ENCODE data around the gene RIN3.
A peak's percentile ranks its signal among the peaks of the same experiment; 100 is the strongest.

The RIN3 gene

DNA sequence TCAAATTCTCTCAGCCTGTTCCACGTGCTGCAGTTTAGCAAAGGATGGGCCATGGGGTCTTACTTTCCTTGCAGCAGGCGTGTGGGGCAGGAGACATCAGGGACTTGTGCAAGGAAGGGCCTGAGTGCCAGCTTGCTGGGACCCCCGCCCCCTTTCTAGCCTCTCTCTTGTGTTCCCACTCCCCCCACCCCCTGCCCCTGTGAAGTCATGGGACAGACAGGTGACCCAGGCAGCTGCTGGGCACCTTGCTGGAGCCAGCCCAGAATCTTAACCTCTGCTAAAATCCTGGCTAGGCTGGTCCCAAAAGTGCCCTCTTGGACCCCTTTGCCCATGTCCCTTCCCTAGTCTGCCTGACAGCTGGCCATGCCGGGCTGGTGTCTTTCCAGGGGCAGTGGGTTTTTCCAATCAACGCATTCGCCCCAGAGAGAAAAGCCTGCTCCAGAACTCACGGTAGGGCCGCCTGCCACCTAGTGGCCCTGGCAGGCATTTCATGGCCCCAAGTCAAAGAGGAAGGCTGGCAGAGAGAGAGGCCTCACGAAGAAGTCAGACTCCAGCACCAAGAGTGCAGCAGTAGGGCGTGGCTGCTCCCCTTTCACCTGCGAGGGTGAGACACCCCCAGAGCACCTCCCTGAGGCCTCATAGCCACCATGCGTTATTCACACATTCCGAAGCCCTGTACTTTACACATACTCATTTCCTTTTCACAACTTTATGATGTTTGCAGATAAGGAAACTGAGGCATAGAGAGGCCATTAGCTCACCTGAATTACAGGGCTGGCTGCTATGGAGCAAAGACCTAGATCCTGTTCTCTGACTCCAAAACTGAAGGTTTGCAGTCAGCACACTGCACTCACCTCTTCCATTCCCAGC is 167.4 kb downstream of the RIN3 start:
- Mint-ChIP-seq H3K27me3 (no peaks in the 10 kb centered on the region), H3K4me1 (peaks cover 68% of the 10 kb centered on the region), H3K27ac (peak overlapping the region in 1 of 2 donors; percentile 76), H3K4me3 (no peak overlapping the region), H3K9me3 (peaks cover 5 to 10% of the 10 kb centered on the region in 2 donors)
- DNase-seq = peak; percentile 74 to 80
- no peak for ATAC-seq

DNA sequence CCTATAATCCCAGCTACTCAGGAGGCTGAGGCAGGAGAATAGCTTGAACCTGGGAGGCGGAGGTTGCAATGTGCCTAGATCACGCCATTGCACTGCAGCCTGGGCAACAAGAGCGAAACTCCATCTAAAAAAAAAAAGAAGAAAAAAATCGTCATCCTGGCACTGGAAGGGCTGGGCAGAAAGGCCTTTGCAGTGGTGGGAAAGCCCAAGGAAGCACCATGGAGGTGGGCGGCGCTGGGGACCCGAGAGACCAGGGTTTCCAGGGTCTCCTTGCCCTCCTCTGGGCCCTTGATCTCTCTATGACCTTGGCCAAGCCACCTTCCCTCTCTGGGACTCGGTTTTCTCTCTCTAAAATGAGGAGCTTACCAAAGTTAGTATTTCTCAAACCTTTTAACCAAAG is 169.5 kb downstream of the RIN3 start:
- Mint-ChIP-seq H3K27ac (no peak overlapping the region), H3K4me1 (peaks cover 48% of the 10 kb centered on the region), H3K27me3 (no peaks in the 10 kb centered on the region), H3K4me3 (no peak overlapping the region), H3K9me3 (peaks cover under 1 to 2% of the 10 kb centered on the region in 2 donors)
- DNase-seq = no peak
- ATAC-seq = no peak

GRCh38 chr14:92684801-92685560 is 171.4 kb downstream of the RIN3 start:
- ATAC-seq (no peak), DNase-seq (no peak)
- no peak overlapping the region for H3K27ac Mint-ChIP-seq
- H3K27me3 Mint-ChIP-seq = no peaks in the 10 kb centered on the region
- peaks cover 38% of the 10 kb centered on the region for H3K4me1 Mint-ChIP-seq
- no peak overlapping the region for H3K4me3 Mint-ChIP-seq
- no peaks in the 10 kb centered on the region for H3K9me3 Mint-ChIP-seq

- Mint-ChIP-seq H3K27ac (peak overlapping the region; percentile 86 to 93), H3K27me3 (no peaks in the 10 kb centered on the region), H3K4me3 (no peak overlapping the region), H3K4me1 (peaks cover 37% of the 10 kb centered on the region), H3K9me3 (no peaks in the 10 kb centered on the region)
- no peak for ATAC-seq
- no peak for DNase-seq
These were observed 172.3 kb downstream of the RIN3 start for GRCh38 chr14:92685784-92686355.

DNA sequence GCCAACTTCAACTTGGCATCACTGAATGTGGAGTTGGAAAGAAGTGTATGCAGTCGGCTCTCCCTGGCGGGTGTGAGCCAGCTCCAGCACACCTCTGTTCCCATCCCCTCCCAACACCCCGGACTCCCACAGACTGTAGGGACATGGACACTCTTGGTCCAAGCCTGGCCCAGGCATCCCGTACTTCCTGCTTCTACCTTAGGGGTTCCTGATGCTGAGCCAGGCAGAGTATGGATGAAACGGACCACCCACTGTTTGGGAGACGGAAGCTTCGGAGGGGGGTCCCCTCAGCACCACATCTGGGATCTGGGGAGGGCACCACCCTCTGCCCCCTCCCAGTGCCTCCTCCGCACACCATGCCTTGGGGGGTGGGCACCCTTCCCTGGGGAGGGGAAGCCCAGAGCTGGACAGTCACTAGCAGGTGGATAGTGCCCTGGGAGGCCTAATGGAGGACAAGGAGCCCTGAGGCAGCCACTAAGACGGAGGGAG is 172.9 kb downstream of the RIN3 start:
- peak overlapping the region in 1 of 2 donors; percentile 27 for H3K27ac Mint-ChIP-seq
- ATAC-seq = peak; percentile 49
- H3K27me3 Mint-ChIP-seq = no peaks in the 10 kb centered on the region

DNA sequence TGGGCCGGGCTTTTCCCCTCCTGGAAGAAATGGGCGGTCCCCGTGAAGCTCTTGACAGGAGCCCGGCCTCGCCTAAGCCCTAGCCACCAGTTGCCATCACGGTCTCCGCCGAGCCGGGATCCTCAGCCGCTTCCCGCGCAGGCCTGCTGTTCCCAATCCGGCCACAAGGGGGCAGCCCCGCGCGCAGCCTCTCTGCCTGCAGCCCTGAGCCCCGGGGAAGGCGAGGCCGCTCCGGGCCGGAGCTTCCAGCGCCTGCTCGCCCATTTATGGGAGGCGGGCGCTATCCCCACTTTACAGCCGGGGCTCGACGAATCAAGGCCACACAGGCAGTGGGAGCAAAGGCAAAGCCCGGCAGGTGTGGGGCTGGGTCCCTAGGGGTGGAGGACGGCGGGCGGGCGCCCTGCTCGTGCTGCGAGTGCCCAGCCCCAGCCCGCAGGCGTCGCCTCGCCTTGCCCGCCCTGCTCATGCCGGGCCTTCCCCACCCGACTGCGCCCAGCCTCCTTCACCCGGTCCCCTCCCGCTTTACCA is 173.4 kb downstream of the RIN3 start:
- DNase-seq (peak in 1 of 2 donors; percentile 68), ATAC-seq (peak; percentile 58)
- peaks cover 35% of the 10 kb centered on the region for H3K4me1 Mint-ChIP-seq
- no peaks in the 10 kb centered on the region for H3K27me3 Mint-ChIP-seq
- H3K9me3 Mint-ChIP-seq = no peaks in the 10 kb centered on the region
- no peak overlapping the region for H3K4me3 Mint-ChIP-seq
- peak overlapping the region in 1 of 2 donors; percentile 71 for H3K27ac Mint-ChIP-seq

More for the DNA sequence above, 172.9 kb downstream of the RIN3 start:
- no peak overlapping the region for H3K4me3 Mint-ChIP-seq
- DNase-seq = no peak
- H3K9me3 Mint-ChIP-seq = no peaks in the 10 kb centered on the region
- H3K4me1 Mint-ChIP-seq = peaks cover 31% of the 10 kb centered on the region

GRCh38 chr14:92687681-92688433 is 174.3 kb downstream of the RIN3 start:
- Mint-ChIP-seq H3K27me3 (no peaks in the 10 kb centered on the region), H3K4me3 (no peak overlapping the region), H3K4me1 (peaks cover 35% of the 10 kb centered on the region), H3K27ac (no peak overlapping the region), H3K9me3 (no peaks in the 10 kb centered on the region)
- no peak for DNase-seq
- peak; percentile 26 for ATAC-seq

DNA sequence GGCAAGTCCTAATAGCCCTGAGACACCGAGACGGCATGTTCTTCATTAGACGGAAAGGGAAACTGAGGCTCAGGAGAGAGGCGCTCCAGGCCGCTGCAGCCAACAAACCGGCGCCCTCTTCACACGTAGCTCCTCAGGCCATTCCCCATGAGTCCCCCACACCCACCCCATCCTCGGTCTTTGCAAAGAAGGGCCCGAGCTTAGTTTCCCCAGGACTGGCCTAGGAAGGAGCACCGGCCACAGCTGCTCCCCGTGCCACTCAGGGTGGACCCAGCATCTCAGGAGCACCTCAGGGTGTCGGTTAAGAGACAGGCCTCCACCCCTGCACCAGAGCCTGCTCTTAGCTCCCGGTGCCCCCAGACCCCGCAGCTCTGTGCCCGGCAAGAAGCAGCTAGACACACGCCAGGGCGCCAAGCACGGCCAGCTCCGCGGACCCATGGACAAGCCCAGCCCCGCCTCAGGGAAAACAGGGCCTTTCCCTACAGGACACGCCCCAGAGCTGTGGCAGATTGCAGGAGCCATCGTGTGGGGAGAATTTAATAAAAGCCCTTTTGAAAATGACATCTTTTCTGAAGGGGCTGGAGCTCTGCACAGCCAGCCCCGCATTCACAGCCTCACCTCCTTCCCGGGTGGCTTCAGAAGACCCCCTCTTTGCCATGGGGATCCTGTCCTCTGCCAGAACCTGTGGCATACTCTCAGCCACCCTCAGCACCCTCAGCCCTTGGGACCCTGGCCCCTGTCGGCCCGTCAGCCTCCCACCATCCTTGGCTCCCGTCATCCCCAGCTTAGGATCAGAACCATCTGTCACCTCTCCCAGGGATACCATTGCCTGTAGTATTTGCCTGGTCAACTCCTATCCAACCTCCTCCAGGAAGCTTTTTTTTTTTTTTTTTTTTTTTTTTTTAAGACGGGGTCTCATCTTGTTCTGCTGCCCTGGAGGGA is 175.1 kb downstream of the RIN3 start:
- peak overlapping the region; percentile 34 to 46 for H3K27ac Mint-ChIP-seq

DNA sequence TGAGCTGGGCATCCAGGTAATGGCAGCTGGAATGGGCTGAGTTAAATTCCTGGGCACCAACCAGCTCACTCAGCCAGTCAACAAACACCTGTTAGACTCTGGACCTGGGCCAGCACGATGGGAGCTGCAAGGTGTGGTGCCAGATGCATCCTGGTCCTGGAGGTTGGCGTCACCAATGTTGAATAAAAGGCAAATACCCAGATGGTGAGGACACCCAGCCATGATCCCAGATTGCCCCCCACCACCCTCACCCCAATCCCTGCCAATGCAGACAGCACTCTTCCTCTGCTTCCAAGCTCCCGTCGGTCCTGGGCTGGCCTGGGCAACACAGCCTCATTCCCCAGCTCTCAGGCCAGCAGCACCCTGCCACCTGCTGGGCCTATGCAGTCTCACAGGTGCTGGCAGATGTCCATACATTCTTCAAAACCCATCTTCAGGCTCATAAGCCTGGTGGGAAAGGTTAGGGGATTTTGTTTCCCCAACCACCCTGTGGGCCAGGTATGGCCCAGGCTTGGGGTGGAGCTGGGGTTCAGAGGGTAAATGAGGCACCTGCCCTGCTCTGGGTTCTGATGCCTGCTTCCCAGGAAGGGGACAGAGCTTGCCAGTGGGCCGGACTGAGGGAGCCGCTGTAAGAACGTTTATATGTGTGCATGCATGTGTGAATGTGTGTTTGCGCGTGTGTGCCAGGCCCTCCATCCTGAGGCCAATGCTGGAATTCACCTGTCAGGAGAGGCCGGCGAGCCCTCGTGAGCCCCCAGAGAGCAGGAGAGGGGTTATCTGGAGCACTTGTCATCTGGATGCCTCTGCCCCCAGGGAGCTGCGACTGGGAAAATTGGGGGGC is 176.8 kb downstream of the RIN3 start:
- no peaks in the 10 kb centered on the region for H3K27me3 Mint-ChIP-seq
- H3K9me3 Mint-ChIP-seq = no peaks in the 10 kb centered on the region
- DNase-seq = no peak
- H3K27ac Mint-ChIP-seq = peak overlapping the region in 1 of 2 donors; percentile 87
- no peak for ATAC-seq
- H3K4me1 Mint-ChIP-seq = peaks cover 54% of the 10 kb centered on the region
- no peak overlapping the region for H3K4me3 Mint-ChIP-seq

More for the DNA sequence above, 175.1 kb downstream of the RIN3 start:
- Mint-ChIP-seq H3K4me3 (no peak overlapping the region), H3K27me3 (no peaks in the 10 kb centered on the region), H3K4me1 (peaks cover 40% of the 10 kb centered on the region), H3K9me3 (no peaks in the 10 kb centered on the region)
- ATAC-seq (no peak), DNase-seq (no peak)

- H3K4me1 Mint-ChIP-seq = peaks cover 60% of the 10 kb centered on the region
- H3K9me3 Mint-ChIP-seq = no peaks in the 10 kb centered on the region
- H3K4me3 Mint-ChIP-seq = no peak overlapping the region
- H3K27me3 Mint-ChIP-seq = peaks cover 7% of the 10 kb centered on the region
- peak overlapping the region in 1 of 2 donors; percentile 91 for H3K27ac Mint-ChIP-seq
- DNase-seq (no peak), ATAC-seq (peak; percentile 35)
These were observed 179.2 kb downstream of the RIN3 start for GRCh38 chr14:92692822-92693226.

- H3K27ac Mint-ChIP-seq = peak overlapping the region in 1 of 2 donors; percentile 75
- H3K4me1 Mint-ChIP-seq = peaks cover 54% of the 10 kb centered on the region
- no peaks in the 10 kb centered on the region for H3K9me3 Mint-ChIP-seq
- no peak overlapping the region for H3K4me3 Mint-ChIP-seq
- ATAC-seq = peak; percentile 55
- DNase-seq = no peak
- H3K27me3 Mint-ChIP-seq = peaks cover 7% of the 10 kb centered on the region
These were observed 180.6 kb downstream of the RIN3 start for GRCh38 chr14:92693998-92694795.

DNA sequence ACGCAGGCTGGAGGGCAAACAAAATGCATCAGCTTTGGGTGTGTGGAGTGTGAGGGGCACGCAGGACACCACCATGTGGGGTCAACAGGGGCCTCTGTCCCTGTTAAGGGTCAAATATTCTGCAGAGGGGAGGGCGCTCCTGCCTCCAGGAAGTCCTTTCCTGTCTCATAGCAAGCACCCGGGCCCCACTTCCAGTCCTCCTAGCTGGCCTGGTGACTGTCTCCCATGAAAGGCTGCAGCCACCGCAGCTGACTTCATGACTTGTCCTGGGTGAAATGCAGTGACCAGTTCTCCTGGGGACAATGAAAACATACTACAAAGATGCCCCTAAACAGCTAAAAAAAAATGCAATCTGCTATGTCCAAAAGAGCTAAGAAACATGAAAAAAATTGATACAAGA is 181.2 kb downstream of the RIN3 start:
- ATAC-seq (no peak), DNase-seq (no peak)
- no peak overlapping the region for H3K4me3 Mint-ChIP-seq
- peaks cover 53% of the 10 kb centered on the region for H3K4me1 Mint-ChIP-seq
- no peaks in the 10 kb centered on the region for H3K9me3 Mint-ChIP-seq
- peak overlapping the region in 1 of 2 donors; percentile 75 for H3K27ac Mint-ChIP-seq
- H3K27me3 Mint-ChIP-seq = peaks cover 7% of the 10 kb centered on the region

DNA sequence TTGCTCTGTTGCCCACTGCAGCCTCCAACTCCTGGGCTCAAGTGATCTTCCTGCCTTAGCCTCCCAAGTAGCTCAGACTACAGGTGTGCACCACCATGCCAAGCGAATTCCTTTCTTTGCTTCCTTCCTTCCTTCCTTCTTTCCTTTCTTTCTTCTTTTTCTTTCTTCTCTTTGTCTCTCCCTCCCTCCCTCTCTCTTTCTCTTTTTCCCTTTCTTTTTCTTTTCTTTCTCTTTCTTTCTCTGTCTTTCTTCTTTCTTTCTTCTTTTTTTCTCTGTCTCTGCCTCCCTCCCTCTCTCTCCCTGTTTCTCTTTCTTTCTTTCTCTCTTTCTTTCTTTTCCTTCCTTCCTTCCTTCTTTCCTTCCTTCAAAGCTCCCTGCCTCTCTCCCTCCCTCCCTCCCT is 182.0 kb downstream of the RIN3 start:
- Mint-ChIP-seq H3K27me3 (peaks cover 7% of the 10 kb centered on the region), H3K9me3 (no peaks in the 10 kb centered on the region), H3K4me3 (no peak overlapping the region), H3K27ac (no peak overlapping the region), H3K4me1 (peaks cover 45% of the 10 kb centered on the region)
- ATAC-seq = no peak
- DNase-seq = no peak
